ENCODE measurements around the gene CRY2. TPM values are rescaled to one million over a fixed set of nuclear protein-coding genes. Genes with fewer than 3 reads are reported as not detected.

Gene CRY2
- total and polyA plus RNA-seq, 4 donors, result 16.7 to 72.9 (median 33.0) TPM

- TF ChIP-seq MAX (IDR thresholded peaks at IDR 0.05), result no peak
- no peak for TF ChIP-seq FOXA2 (IDR thresholded peaks at IDR 0.05)
- no peak for TF ChIP-seq HNF4A (conservative IDR thresholded peaks at IDR 0.05)
- no peak for TF ChIP-seq RXRA (IDR thresholded peaks at IDR 0.05)
- no peak for TF ChIP-seq EGR1 (IDR thresholded peaks at IDR 0.05; ENCODE audit: low read depth in 2 of 2)
Observed at GRCh38 chr11:45927332-45927683, 80.0 kb downstream of the CRY2 start (continued).

GRCh38 chr11:45927684-45928413 is 80.6 kb downstream of the CRY2 start:
- Histone ChIP-seq H3K4me3 (ENCODE audit: low read depth in 1 of 3, low read length in 3 of 3) (no peak overlapping the region), H3K4me1 (ENCODE audit: control insufficient read depth in 4 of 4, insufficient read depth in 4 of 4, low read length in 3 of 4) (peaks cover 0 to 2% (median under 1%) of the 10 kb centered on the region in 4 donors), H3K27ac (ENCODE audit: low read depth in 1 of 2, low read length in 2 of 2) (no peak overlapping the region), H3K9ac (ENCODE audit: low read depth in 1 of 2, low read length in 2 of 2) (no peak overlapping the region), H3K9me3 (ENCODE audit: control insufficient read depth in 4 of 4, low read length in 3 of 4) (no peaks in the 10 kb centered on the region), H3K27me3 (ENCODE audit: control insufficient read depth in 4 of 4, insufficient read depth in 4 of 4, low read length in 3 of 4) (no peaks in the 10 kb centered on the region), H3K36me3 (ENCODE audit: control insufficient read depth in 4 of 4, insufficient read depth in 3 of 4, low read depth in 1 of 4, low read length in 3 of 4) (peaks cover 0 to 1% (median 0%) of the 10 kb centered on the region in 4 donors)
- TF ChIP-seq CTCF (IDR thresholded peaks at IDR 0.05; ENCODE audit: low read depth, low read length, missing input control) (no peak), TAF1 (conservative IDR thresholded peaks at IDR 0.05) (no peak), FOXA2 (IDR thresholded peaks at IDR 0.05) (no peak), HNF4A (conservative IDR thresholded peaks at IDR 0.05) (no peak), REST (IDR thresholded peaks at IDR 0.05) (no peak), MAX (IDR thresholded peaks at IDR 0.05) (no peak)
- 93% methylated on average over 27 of the region's 27 CpGs for WGBS
- no peak for DNase-seq (ENCODE audit: low spot score)

GRCh38 chr11:45928535-45929215 is 81.4 kb downstream of the CRY2 start:
- WGBS, result 89% methylated on average over 13 of the region's 13 CpGs
- Histone ChIP-seq H3K9ac (ENCODE audit: low read depth in 1 of 2, low read length in 2 of 2) (no peak overlapping the region), H3K4me1 (ENCODE audit: control insufficient read depth in 4 of 4, insufficient read depth in 4 of 4, low read length in 3 of 4) (peaks cover under 1 to 8% (median 7%) of the 10 kb centered on the region in 4 donors), H3K36me3 (ENCODE audit: control insufficient read depth in 4 of 4, insufficient read depth in 3 of 4, low read depth in 1 of 4, low read length in 3 of 4) (peaks cover 0 to 1% (median 0%) of the 10 kb centered on the region in 4 donors), H3K9me3 (ENCODE audit: control insufficient read depth in 4 of 4, low read length in 3 of 4) (no peaks in the 10 kb centered on the region), H3K4me3 (ENCODE audit: low read depth in 1 of 3, low read length in 3 of 3) (no peak overlapping the region), H3K27ac (ENCODE audit: low read depth in 1 of 2, low read length in 2 of 2) (no peak overlapping the region), H3K27me3 (ENCODE audit: control insufficient read depth in 4 of 4, insufficient read depth in 4 of 4, low read length in 3 of 4) (no peaks in the 10 kb centered on the region)
- no peak for DNase-seq (ENCODE audit: low spot score)
- TF ChIP-seq HNF4A (conservative IDR thresholded peaks at IDR 0.05) (no peak), CTCF (IDR thresholded peaks at IDR 0.05; ENCODE audit: low read depth, low read length, missing input control) (no peak), FOXA2 (IDR thresholded peaks at IDR 0.05) (no peak), MAX (IDR thresholded peaks at IDR 0.05) (no peak), ZBTB33 (IDR thresholded peaks at IDR 0.05) (no peak), JUND (IDR thresholded peaks at IDR 0.05) (no peak), FOXA1 (IDR thresholded peaks at IDR 0.05) (no peak), EGR1 (IDR thresholded peaks at IDR 0.05; ENCODE audit: low read depth in 2 of 2) (no peak), REST (IDR thresholded peaks at IDR 0.05) (no peak)

Data from liver (tissue), 9 donors.